GM21529 (cell line): Measurements from ENCODE around the gene NDUFS6.

Experiments used
- ATAC-seq: cut with Tn5 transposase; IDR thresholded peaks from one replicate; pipeline ENCODE4 v1.9.1; 2021; ENCODE audit not compliant: unreplicated experiment

NDUFS6 gene

GRCh38 chr5:1847056-1847455, 45.8 kb downstream of the NDUFS6 start:
- ATAC-seq: no peak

GRCh38 chr5:1847611-1848010, 46.4 kb downstream of the NDUFS6 start:
- no peak for ATAC-seq

DNA sequence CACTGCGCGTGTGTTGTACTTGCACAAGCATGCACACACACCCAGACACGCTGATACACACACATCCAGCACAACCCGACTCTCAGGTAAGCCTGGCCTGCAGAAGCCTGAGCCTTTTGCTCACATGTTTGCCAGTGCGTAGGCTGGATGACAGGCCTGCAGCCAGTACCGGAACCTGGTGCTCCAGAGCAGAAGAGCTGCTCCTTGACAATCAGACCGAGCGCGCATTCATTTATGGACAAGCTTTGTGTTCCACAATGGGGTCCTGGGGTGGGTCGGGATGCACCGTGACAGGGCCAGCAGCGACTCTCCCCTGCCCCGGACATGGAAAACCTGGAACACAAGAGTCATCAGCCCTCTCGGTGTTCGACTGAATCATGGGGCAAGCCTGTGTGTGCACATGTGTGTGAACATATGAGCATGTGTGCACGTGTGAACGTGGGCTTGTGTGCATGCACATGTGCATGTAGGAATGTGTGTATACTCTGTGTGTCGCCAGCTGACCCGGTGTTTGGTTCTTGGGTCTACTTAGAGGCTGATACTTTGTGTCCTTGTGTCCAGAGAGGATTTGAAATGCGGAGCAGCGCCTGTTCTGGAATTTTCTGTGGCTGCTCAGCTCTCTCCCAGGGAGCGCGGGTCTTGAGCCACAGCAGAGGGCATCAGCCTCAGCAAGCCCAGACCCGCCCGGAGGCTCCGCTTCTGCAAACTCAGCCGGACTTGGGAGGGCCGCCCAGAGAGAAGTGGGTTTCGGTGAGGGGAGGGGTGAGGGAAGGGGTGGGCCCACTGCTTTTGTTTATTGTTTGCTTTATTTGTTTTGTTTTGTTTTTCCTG, 49.3 kb downstream of the NDUFS6 start:
- ATAC-seq: no peak

- no peak for ATAC-seq
Measured at GRCh38 chr5:1851290-1851934, 50.2 kb downstream of the NDUFS6 start.

- no peak for ATAC-seq
Measured at GRCh38 chr5:1852324-1852947, 51.2 kb downstream of the NDUFS6 start.

DNA sequence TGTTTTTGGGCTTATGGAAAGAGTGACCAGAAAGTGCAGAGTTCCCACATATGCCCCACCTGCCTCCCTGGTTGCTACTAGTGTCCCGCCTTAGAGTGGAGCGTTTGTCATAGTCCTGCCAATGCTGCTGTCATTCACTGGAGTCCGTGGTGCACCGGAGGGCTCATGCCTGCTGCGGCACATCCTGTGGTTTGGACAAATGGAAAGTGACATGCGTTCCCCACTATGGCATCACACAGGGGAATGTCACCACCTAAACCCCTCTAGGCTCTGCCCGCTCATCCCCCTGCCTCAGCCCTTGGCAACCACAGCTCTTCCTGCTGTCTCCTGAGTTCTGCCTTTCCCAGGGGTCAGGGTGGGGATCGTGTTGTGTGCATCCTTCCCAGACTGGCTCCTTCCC, 52.3 kb downstream of the NDUFS6 start:
- no peak for ATAC-seq

GRCh38 chr5:1855075-1855474, 53.9 kb downstream of the NDUFS6 start:
- ATAC-seq: no peak

GRCh38 chr5:1855596-1855995, 54.4 kb downstream of the NDUFS6 start:
- ATAC-seq: no peak

DNA sequence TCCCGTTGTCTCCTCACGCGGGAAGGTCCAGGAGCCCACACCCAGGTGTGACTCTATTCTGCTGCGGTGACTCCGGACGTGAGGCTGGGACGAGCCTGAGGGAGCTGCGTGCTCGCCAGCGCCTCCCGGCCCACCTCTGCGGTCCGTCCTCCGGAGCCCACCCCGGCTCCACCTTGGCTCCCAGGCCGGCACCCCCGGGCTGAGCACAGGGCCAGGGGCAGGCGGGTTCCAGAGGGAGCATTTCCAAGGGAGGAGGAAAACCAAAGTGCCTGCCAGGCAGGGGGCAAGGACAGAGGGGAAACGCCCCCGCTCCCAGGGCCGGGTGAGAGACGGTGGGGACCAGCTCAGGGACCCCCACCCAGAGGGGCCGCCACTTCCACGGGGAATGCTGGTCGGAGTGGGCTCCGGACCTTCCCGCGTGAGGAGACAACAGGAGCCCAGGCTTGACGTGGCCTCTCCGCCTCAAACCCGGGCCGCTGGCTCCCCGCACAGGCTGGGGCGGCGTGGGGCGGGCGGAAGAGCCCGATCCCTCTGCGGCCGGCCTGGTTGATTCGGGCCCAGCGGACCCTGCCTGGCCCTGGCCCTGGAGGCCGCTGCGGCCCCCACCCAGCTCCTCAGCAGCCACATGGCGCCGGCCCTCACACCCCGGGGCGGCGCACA, 55.5 kb downstream of the NDUFS6 start:
- no peak for ATAC-seq

DNA sequence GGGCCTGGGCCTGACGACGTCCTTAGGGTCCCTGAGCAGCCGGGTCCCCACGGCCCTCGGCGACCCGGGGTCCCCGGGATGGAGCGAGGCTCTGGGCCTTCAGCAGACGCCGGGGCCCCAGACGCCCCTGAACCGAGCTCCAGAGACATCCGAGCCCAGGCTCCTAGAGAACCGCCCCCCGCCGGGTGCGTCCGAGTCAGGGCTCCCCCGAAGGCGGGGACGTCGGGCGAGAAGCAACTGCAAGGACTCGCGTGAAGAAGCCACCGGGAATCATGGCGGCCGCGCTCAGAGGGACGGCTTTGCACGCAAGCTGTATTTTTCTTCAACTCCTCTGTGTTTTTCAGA, 56.0 kb downstream of the NDUFS6 start:
- ATAC-seq: no peak

GRCh38 chr5:1858436-1858835, 57.2 kb downstream of the NDUFS6 start:
- no peak for ATAC-seq

GRCh38 chr5:1859099-1859498, 57.9 kb downstream of the NDUFS6 start:
- ATAC-seq: no peak

DNA sequence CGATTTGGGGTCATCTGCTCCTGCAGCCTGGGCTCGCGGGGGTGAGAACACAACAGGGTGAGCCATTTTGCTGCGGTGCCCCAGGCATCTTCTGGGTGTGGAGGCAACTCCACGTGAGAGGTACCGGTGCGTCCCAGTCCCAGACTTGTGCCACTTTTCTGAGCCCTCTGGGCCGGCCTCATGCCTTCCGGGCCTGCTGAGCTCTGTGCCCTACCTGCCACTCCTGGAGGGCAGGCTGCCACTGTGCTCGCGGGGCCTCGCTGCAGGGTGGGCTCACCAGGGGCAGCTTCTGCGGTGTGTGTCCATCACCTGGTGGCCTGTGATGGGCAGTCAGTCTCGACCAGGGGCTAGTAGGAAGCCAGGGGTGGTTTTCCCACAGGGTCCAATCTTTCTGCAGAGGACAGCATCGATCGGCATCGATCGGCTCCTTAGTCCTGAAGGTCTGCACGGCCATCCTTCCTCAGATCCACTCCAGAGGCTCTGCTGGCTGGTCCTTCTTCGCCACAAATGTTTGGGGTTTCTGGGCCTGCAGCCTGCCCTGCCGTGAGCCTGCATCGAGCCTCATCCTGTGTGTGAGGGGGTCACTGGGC, 58.9 kb downstream of the NDUFS6 start:
- no peak for ATAC-seq

- ATAC-seq: no peak
Measured at GRCh38 chr5:1860949-1861348, 59.7 kb downstream of the NDUFS6 start.

DNA sequence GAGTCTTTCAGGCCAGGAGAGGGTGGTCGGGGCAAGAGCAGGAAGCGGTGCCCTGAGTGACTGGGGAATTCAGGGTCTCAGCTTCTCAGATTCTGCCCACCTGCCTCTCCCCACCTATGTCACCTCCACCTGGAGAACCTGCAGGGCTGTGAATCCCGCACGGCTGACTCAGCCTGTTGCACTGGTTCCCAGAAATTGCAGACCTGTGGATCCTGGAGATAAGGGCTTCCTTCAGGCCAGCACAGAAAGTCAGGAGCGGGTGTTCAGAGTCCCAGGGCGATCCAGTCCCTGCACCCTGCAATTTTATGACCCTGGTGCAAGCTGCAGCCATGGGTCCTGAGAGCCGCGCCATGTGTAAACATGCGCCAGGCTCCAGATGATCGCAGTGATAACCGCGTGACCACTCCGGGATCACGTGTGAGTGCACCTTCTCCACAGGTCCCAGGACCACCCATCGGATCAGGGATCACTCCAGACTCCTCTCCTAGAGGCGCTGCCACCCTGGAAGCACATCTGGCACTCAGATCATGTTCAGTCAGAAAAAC, 63.8 kb downstream of the NDUFS6 start:
- ATAC-seq: no peak

DNA sequence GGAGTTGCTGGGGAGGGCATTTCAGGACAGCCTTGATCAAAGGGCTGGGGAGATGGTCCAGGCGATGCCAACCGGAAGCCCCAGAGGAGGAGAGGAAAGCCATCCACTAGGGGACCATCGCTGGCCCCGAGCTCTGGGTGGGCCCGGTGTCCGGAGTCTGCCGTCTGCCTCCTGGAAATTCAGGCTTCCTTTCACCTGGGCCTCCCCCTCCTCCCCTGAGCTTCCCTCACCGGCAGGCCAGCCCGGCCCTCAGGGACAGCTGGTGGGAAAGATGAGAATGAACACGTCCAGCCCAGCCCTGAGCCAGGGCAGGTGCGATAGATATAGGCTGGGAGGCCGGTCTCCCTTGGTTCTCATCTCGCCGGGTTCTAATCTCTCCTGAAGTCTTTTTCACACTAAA, 64.3 kb downstream of the NDUFS6 start:
- ATAC-seq: no peak
